Right lung (tissue), 5 donors: ENCODE results near the gene PRSS57. TPM values are rescaled to one million over a fixed set of nuclear protein-coding genes. Genes with fewer than 3 reads are reported as not detected.

Experiments used
- DNase-seq, 2 donors: peaks; one replicate each; pipeline ENCODE4 v3.0.0-alpha.2; 2013
- polyA plus RNA-seq, 5 donors: library from polyadenylated mRNA; unstranded; fragments of 120-200 nt; gene quantifications; one replicate each; pipeline versions ENCODE4 v1.2.1 to v1.2.3, GENCODE V29; 2013; ENCODE audit warnings: inconsistent platforms in 1 of 5, low replicate concordance in 1 of 5; ENCODE audit not compliant: insufficient read length in 5 of 5, insufficient read depth in 1 of 5

PRSS57 gene
- polyA plus RNA-seq, 5 donors: 0.14 to 0.64 (median 0.39) TPM; not detected in 1

- DNase-seq: no peak
Observed at GRCh38 chr19:638906-639252, 56.4 kb downstream of the PRSS57 start.

Other genes starting within 250 kb of the PRSS57 start
- 10 to 100 TPM; 13.3 to 30.9 (median 21.0) TPM for gene SHC2, start 234.4 kb downstream of the PRSS57 start, polyA plus RNA-seq
- 10 to 100 TPM in 2 of 5 donors, 1 to 10 TPM in 3; 4.0 to 14.7 (median 6.2) TPM for gene MADCAM1, start 199.0 kb downstream of the PRSS57 start, polyA plus RNA-seq
- gene TPGS1, start 188.0 kb downstream of the PRSS57 start, polyA plus RNA-seq: 10 to 100 TPM in 1 of 5 donors, 1 to 10 TPM in 4; 4.0 to 15.5 (median 6.6) TPM
- 10 to 100 TPM; 43.5 to 68.9 (median 50.8) TPM for gene CDC34, start 163.7 kb downstream of the PRSS57 start, polyA plus RNA-seq
- gene GZMM, start 151.4 kb downstream of the PRSS57 start, polyA plus RNA-seq: 1 to 10 TPM in 1 of 5 donors, under 1 TPM in 4; 0.32 to 1.1 (median 0.76) TPM
- gene BSG, start 122.9 kb downstream of the PRSS57 start, polyA plus RNA-seq: 100 to 1,000 TPM; 219 to 458 (median 275) TPM
- under 1 TPM; 0.05 to 0.15 (median 0.13) TPM for gene HCN2, start 105.6 kb downstream of the PRSS57 start, polyA plus RNA-seq
- 10 to 100 TPM; 28.9 to 46.0 (median 43.0) TPM for gene POLRMT, start 61.9 kb downstream of the PRSS57 start, polyA plus RNA-seq
- gene FGF22, start 55.6 kb downstream of the PRSS57 start, polyA plus RNA-seq: under 1 TPM; 0.19 to 0.57 (median 0.22) TPM
- gene RNF126, start 32.2 kb downstream of the PRSS57 start, polyA plus RNA-seq: 10 to 100 TPM; 13.8 to 33.6 (median 19.8) TPM
- gene FSTL3, start 19.1 kb downstream of the PRSS57 start, polyA plus RNA-seq: 10 to 100 TPM in 3 of 5 donors, 1 to 10 TPM in 2; 7.0 to 17.2 (median 12.9) TPM
- 10 to 100 TPM; 32.5 to 62.8 (median 43.2) TPM for gene PALM, start 13.5 kb upstream of the PRSS57 start, polyA plus RNA-seq
- gene MISP, start 55.7 kb upstream of the PRSS57 start, polyA plus RNA-seq: 10 to 100 TPM in 2 of 5 donors, 1 to 10 TPM in 3; 5.7 to 17.2 (median 9.4) TPM
- gene PTBP1, start 102.0 kb upstream of the PRSS57 start, polyA plus RNA-seq: 100 to 1,000 TPM; 294 to 375 (median 310) TPM
- 10 to 100 TPM in 1 of 5 donors, 1 to 10 TPM in 4; 3.0 to 13.7 (median 7.1) TPM for gene PLPPR3, start 126.5 kb upstream of the PRSS57 start, polyA plus RNA-seq
- gene AZU1, start 132.4 kb upstream of the PRSS57 start, polyA plus RNA-seq: 1 to 10 TPM; 1.4 to 4.4 (median 1.9) TPM
- gene PRTN3, start 145.5 kb upstream of the PRSS57 start, polyA plus RNA-seq: 1 to 10 TPM; 1.4 to 3.4 (median 2.2) TPM
- 1 to 10 TPM in 2 of 5 donors, under 1 TPM in 3; 0.20 to 1.7 (median 0.75) TPM for gene ELANE, start 156.9 kb upstream of the PRSS57 start, polyA plus RNA-seq
- gene CFD, start 164.2 kb upstream of the PRSS57 start, polyA plus RNA-seq: 10 to 100 TPM in 1 of 5 donors, 1 to 10 TPM in 4; 4.7 to 31.4 (median 6.3) TPM
- 10 to 100 TPM; 36.7 to 76.2 (median 51.0) TPM for gene MED16, start 197.7 kb upstream of the PRSS57 start, polyA plus RNA-seq
- gene RNU6-9, start 198.0 kb upstream of the PRSS57 start, polyA plus RNA-seq: not detected
- 10 to 100 TPM; 27.5 to 61.8 (median 37.1) TPM for gene R3HDM4, start 217.8 kb upstream of the PRSS57 start, polyA plus RNA-seq
- under 1 TPM in 1 of 5 donors, not detected in 4; 0.15 TPM for gene KISS1R, start 221.9 kb upstream of the PRSS57 start, polyA plus RNA-seq
- gene ARID3A, start 230.6 kb upstream of the PRSS57 start, polyA plus RNA-seq: 10 to 100 TPM; 17.0 to 28.0 (median 20.3) TPM